Natural killer cell treated with Interleukin-12 subunit alpha and Interleukin-12 subunit beta and Interleukin-15 and Interleukin-18, amount 100 ng/mL, for 72 hours (primary cell): ENCODE data around the gene NAPSA. TPM values are rescaled to one million over a fixed set of nuclear protein-coding genes. Genes with fewer than 3 reads are reported as not detected.
"Not testable (repeated sequence)": the region's sequence is repeated elsewhere in the genome, so short reads cannot be mapped to it uniquely, and the experiment has no call there.

Source experiments
- ATAC-seq, 2 donors: fragments of 150-1000 bp; cut with Tn5 transposase in 1 of 2; sonication (Bioruptor Pico), chemical (Tn5 transposase) in 1 of 2; 2 replicates each; pipeline ENCODE4 v1.10.0; 2021
- DNase-seq: peaks from one replicate; pipeline ENCODE4 v3.0.0; 2022; ENCODE audit warnings: low spot score
- H3K27ac Mint-ChIP-seq, 2 donors: 1 replicate in 1 of 2; 2 replicates in 1 of 2; pipeline ENCODE4 v1.8.0; 2022; ENCODE audit warnings: mixed read lengths in 2 of 2, mild to moderate bottlenecking in 1 of 2, moderate library complexity in 1 of 2
- H3K27me3 Mint-ChIP-seq, 2 donors: 1 replicate in 1 of 2; 2 replicates in 1 of 2; pipeline ENCODE4 v1.8.0; 2022; ENCODE audit warnings: mixed read lengths in 2 of 2
- H3K36me3 Mint-ChIP-seq: one replicate; pipeline ENCODE4 v1.8.0; 2022; ENCODE audit warnings: mixed read lengths
- H3K4me1 Mint-ChIP-seq, 2 donors: 1 replicate in 1 of 2; 2 replicates in 1 of 2; pipeline ENCODE4 v1.8.0; 2022; ENCODE audit warnings: low read depth in 2 of 2, mixed read lengths in 2 of 2, mild to moderate bottlenecking in 1 of 2
- H3K4me3 Mint-ChIP-seq: one replicate; pipeline ENCODE4 v1.8.0; 2022; ENCODE audit warnings: mixed read lengths
- H3K9me3 Mint-ChIP-seq: 2 replicates; pipeline ENCODE4 v1.8.0; 2022; ENCODE audit warnings: mixed read lengths
- total RNA-seq, 2 donors: library from RNA; stranded (reverse); gene quantifications; one replicate each; pipeline ENCODE4 v1.2.3, GENCODE V29; 2022

Gene NAPSA
- total RNA-seq, 2 donors from 2014 or later = 2.4 to 12.4 TPM

DNA sequence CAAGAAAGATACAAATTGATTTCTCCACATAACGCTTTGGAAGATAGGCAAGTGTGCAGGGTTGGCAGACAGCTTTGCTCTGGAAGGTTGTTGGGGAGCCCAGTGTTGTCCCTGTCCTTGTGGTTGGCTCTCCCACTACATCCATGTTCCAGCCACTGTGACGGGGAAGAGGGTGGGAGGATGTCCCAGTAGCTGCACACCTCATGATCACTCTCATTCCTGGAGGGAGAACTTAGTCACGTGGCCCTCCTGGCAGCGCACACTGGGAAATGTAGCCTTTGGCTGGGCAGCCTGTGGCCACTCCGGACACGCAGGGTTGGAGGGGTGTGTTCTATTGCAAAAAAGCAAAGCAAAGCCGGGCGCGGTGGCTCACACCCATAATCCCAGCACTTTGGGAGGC, 28.6 kb upstream of the NAPSA start:
- Mint-ChIP-seq H3K4me3 (no peak overlapping the region), H3K27ac (no peak overlapping the region), H3K27me3 (no peaks in the 10 kb centered on the region), H3K9me3 (no peaks in the 10 kb centered on the region), H3K4me1 (peaks cover 3 to 9% of the 10 kb centered on the region in 2 donors), H3K36me3 (peaks cover 6% of the 10 kb centered on the region)
- ATAC-seq (no peak), DNase-seq (no peak)

DNA sequence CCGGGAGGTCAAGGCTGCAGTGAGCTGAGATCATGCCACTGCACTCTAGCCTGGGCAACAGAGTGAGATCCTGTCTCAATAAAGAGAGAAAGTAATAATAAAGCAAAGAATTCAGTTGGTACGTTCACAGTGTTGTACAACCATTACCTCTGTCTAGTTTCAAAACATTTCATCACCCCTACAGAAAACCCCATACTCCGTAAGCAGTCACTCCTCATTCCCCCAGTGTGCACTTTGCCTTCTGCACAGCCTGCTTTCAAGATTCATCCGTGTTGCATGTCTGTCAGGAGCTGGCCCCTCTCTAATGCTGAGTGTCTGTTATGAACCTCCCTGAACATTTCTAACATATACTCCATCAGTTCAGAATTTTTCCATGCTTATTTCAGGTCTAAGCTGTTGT, 28.1 kb upstream of the NAPSA start:
- ATAC-seq (no peak), DNase-seq (no peak)
- no peaks in the 10 kb centered on the region for H3K27me3 Mint-ChIP-seq
- peaks cover 6% of the 10 kb centered on the region for H3K36me3 Mint-ChIP-seq
- H3K4me3 Mint-ChIP-seq = no peak overlapping the region
- H3K27ac Mint-ChIP-seq = no peak overlapping the region
- H3K9me3 Mint-ChIP-seq = no peaks in the 10 kb centered on the region
- H3K4me1 Mint-ChIP-seq = peaks cover 3 to 9% of the 10 kb centered on the region in 2 donors

DNA sequence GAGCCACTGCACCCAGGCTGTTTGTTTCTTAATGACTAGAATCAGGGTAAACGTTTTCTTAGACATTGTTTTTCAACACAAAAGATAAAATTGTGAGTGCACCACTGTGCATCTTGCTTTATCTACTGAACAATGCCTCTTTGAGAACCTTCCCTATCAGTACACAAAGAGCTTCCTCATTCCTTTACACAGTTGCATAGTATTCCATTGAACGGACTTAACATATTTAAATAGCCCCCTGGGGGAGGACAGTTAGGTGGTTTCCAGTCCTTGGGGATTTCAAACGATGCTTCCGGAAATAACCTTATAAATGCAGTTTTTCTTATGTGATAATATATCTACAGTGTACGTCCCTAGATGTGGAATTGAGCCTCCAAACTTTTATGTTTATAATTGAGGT, 27.3 kb upstream of the NAPSA start:
- no peak for DNase-seq
- no peaks in the 10 kb centered on the region for H3K27me3 Mint-ChIP-seq
- ATAC-seq = no peak
- H3K9me3 Mint-ChIP-seq = no peaks in the 10 kb centered on the region
- H3K4me1 Mint-ChIP-seq = peaks cover 6 to 7% of the 10 kb centered on the region in 2 donors
- peaks cover 6% of the 10 kb centered on the region for H3K36me3 Mint-ChIP-seq
- H3K27ac Mint-ChIP-seq = no peak overlapping the region
- H3K4me3 Mint-ChIP-seq = no peak overlapping the region

DNA sequence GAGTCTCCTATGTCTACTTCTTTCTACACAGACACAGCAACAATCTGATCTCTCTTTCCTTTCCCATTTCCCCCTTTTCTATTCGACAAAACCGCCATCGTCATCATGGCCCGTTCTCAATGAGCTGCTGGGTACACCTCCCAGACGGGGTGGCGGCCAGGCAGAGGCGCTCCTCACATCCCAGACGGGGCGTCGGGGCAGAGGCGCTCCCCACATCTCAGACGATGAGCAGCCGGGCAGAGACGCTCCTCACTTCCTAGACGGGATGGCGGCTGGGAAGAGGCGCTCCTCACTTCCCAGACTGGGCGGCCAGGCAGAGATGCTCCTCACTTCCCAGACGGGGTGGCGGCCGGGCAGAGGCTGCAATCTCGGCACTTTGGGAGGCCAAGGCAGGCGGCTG, 25.5 kb upstream of the NAPSA start:
- H3K9me3 Mint-ChIP-seq, H3K4me3 Mint-ChIP-seq, H3K27ac Mint-ChIP-seq, ATAC-seq, H3K27me3 Mint-ChIP-seq, H3K36me3 Mint-ChIP-seq, DNase-seq: not testable (repeated sequence)
- H3K4me1 Mint-ChIP-seq = peaks cover 11% of the 10 kb centered on the region in 2 donors

DNA sequence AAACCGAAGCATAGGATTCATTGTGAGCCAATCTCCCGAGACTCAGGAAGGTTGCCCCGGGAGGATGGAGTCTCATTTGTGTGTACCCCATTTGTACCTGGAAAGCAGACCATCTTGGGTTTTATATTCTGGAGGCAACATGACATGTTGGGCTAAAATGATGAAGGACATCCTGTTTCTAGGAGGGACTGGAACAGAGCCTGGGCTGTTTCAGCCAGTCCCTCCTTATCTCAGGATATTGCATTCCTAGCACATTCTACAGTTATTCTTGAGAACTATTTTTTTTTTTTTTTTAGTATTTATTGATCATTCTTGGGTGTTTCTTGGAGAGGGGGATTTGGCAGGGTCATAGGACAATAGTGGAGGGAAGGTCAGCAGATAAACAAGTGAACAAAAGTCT, 24.9 kb upstream of the NAPSA start:
- not testable (repeated sequence) for H3K9me3 Mint-ChIP-seq, ATAC-seq, H3K27ac Mint-ChIP-seq, H3K36me3 Mint-ChIP-seq, H3K4me3 Mint-ChIP-seq, H3K27me3 Mint-ChIP-seq, DNase-seq
- peaks cover 14% of the 10 kb centered on the region in 2 donors for H3K4me1 Mint-ChIP-seq

DNA sequence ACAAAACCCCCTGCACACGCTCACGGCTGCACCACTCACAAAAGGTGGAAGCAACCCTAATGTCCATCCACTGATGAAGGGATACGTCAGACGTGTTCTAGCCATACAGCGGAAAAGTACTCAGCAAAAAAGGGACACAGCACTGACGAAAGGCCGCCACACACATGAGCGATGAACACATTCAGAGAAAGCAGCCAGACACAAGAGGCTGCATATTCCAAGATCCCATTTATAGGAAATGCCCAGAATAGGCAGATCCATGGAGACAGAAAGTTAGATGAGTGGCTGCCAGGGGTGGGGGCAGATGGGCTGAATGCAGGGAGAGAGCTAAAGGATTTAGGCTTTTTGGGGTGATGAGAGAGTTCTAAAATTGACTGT, 22.4 kb upstream of the NAPSA start:
- peak overlapping the region; percentile 69 for H3K4me3 Mint-ChIP-seq
- ATAC-seq (no peak), DNase-seq (no peak)
- H3K27me3 Mint-ChIP-seq = no peaks in the 10 kb centered on the region
- H3K36me3 Mint-ChIP-seq = peaks cover 7% of the 10 kb centered on the region
- H3K4me1 Mint-ChIP-seq = peaks cover 30 to 34% of the 10 kb centered on the region in 2 donors
- H3K27ac Mint-ChIP-seq = peak overlapping the region; percentile 34 to 50
- no peaks in the 10 kb centered on the region for H3K9me3 Mint-ChIP-seq

DNA sequence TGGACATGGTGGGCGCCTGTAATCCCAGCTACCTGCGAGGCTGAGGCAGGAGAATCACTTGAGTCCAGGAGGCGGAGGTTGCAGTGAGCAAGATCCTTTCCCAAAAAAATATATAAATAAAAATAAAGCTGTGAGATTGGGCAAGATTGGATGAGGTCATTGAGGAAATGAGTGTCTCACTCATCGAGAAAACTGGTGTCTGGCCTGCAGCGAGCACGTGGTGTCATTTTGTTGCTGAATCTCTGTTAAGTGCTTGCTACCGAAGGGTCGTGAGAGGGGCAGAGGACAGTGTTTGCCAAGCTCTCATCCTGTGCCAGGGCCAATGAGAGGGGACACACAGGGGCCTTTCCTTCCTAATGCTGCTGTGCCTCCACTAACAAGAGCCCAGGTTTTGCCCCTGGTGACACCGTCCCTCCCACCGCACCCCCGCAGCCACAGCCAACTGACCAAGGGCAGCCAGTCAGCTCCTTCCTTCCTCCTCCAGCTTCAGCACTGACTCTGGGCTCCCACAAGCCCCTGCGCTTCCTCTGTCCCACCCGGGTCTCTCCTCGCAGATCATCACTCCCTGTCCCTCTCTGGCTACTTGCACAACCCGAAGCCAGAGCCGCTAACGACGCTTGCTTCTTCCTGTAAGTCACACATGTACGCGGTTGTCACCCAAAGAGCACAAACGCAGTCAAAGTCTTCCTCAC, 21.9 kb upstream of the NAPSA start:
- peaks cover 7% of the 10 kb centered on the region for H3K36me3 Mint-ChIP-seq
- H3K4me3 Mint-ChIP-seq = peak overlapping the region; percentile 69
- peaks cover 30 to 34% of the 10 kb centered on the region in 2 donors for H3K4me1 Mint-ChIP-seq
- peak overlapping the region; percentile 34 to 50 for H3K27ac Mint-ChIP-seq
- H3K9me3 Mint-ChIP-seq = no peaks in the 10 kb centered on the region
- H3K27me3 Mint-ChIP-seq = no peaks in the 10 kb centered on the region
- no peak for DNase-seq
- no peak for ATAC-seq

DNA sequence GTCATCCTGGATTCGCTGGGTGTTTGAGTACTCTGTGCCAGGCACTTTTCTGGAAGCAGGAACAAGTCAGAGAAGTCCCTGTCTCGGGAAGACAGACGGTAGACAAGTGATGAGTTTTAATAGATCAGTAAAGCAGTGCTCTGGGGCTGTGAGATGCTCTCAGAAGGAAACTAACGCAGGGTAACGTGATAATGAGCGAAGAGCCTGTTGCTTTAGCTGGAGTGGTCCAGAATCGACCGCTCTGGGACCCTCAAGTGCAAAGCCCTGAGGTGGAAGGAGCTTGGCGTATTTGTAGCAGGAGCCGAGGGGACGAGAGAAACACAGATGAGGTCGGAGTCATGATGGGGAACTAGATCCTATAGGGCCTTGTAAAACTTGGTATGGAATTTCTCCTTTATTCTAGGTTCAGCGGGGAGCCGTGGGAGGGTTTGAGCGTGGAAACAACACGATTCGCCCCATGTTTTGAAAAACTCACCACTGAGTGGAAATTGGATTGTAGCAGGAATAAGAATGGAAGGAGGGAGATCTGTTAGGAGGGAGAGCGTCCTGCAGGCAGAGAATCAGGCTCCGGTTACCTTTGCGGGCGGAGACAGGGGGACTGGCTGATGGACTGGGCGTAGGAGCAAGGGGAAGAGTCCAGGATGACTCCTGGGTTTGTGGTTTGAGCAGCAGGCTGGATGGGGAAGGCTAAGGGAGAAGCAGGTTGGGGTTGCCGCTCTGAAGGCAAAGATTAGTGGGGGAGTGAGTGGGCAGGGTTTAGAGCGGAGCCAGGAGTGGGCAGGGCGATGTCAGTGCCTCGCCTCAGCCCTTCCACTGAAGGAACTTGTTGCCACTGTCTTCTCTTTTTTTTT, 19.5 kb upstream of the NAPSA start:
- DNase-seq = no peak
- no peaks in the 10 kb centered on the region for H3K27me3 Mint-ChIP-seq
- no peak for ATAC-seq
- H3K36me3 Mint-ChIP-seq = peaks cover 8% of the 10 kb centered on the region
- H3K27ac Mint-ChIP-seq = peak overlapping the region; percentile 76 to 87
- H3K4me1 Mint-ChIP-seq = peaks cover 32 to 34% of the 10 kb centered on the region in 2 donors
- H3K9me3 Mint-ChIP-seq = no peaks in the 10 kb centered on the region
- peak overlapping the region; percentile 90 for H3K4me3 Mint-ChIP-seq

DNA sequence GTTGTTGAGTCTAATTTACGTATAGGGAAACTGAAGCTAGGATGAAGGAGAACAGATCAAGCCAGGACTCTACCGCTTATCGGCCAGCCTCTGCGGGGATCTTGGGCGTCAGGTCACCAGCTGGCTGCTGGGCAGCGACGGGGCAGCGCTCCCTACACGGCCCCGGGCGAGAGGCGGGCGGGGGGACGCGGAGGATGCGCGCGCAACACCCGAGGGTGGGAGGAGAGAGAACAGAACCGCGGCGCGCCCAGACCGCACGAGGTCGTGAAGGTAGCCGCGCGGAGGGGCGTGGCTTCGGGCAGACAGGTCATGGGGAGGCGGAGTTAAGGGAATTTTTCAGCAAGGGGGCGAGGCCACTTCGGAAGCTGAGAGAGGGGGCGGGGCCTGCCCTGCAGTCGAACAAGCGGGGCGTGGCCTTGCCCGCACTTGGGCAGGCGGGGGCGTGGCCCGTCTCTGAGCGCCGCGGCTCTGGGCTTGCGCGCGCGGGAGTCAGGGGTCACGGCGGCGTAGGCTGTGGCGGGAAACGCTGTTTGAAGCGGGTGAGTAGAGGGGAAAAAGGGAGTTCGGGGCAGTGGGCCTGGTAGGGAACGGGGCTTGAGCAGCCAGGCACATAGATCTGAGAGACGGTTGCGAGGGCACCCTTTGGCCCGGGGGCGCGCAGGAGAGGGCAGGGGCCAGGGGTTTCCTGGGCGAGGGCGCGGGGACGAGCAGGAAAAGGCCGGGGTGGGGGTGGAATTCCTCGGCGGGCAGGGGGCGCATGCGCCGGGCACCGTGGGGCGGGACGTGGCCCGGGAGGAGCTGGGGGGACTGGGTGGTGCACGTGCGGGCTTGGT, 18.6 kb upstream of the NAPSA start, which contains the start of gene POLD1:
Gene POLD1 (plus strand): TSS at position 496 of the 833 bp plus-strand sequence. CDS start 14,505 bp downstream, outside the sequence.
- ATAC-seq = peak; percentile 94 to 95
- H3K4me1 Mint-ChIP-seq = peaks cover 35 to 39% of the 10 kb centered on the region in 2 donors
- H3K36me3 Mint-ChIP-seq = peaks cover 17% of the 10 kb centered on the region
- H3K27me3 Mint-ChIP-seq = no peaks in the 10 kb centered on the region
- no peaks in the 10 kb centered on the region for H3K9me3 Mint-ChIP-seq
- H3K4me3 Mint-ChIP-seq = peak within 1 kb of the TSS; percentile 90
- peak within 1 kb of the TSS; percentile 76 to 87 for H3K27ac Mint-ChIP-seq
- DNase-seq = peak; percentile 99

DNA sequence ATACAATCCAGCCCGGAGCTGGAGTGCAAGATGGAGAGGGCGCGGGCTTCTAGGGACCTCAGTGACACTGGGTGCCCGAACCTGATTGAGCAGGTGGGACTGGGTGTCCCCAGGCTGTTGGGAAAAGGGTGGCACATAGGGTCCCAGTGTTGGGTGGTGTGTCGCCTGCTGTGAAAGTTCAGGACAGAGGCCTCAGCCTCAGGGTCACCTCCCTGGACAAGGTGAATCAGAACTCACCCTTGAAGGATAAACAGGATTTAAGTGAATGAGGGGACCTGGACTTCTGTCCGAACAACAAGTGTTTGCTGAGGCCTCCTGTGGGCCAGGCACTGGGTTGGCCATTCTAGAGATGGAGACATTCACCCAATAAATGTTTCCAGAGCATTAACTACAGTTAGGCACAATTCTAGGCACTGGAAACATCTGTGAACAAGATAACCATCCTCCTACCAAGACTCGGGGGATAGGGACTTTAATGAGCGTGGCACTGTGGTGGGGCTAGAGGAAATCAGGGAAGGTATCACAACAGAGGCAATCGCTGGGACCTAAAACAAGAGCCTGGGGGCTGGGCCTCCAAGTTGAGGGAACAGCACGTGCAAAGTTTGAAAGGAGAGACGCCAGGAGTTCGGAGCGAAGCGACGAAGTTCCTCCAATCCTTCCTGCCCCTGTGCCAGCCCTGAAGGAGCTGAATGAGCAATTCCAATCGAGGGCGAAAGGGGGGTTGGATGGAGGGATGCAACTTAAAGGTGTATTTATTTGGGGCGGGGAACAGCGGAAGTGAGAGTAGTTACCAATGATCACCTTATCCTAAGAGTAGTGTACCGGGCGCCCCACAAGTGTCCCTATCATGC, 17.8 kb upstream of the NAPSA start:
- H3K36me3 Mint-ChIP-seq = peaks cover 19% of the 10 kb centered on the region
- DNase-seq = no peak
- H3K9me3 Mint-ChIP-seq = no peaks in the 10 kb centered on the region
- peak overlapping the region; percentile 76 to 87 for H3K27ac Mint-ChIP-seq
- H3K4me1 Mint-ChIP-seq = peaks cover 38 to 41% of the 10 kb centered on the region in 2 donors
- no peak for ATAC-seq
- peak overlapping the region; percentile 90 for H3K4me3 Mint-ChIP-seq
- H3K27me3 Mint-ChIP-seq = no peaks in the 10 kb centered on the region

DNA sequence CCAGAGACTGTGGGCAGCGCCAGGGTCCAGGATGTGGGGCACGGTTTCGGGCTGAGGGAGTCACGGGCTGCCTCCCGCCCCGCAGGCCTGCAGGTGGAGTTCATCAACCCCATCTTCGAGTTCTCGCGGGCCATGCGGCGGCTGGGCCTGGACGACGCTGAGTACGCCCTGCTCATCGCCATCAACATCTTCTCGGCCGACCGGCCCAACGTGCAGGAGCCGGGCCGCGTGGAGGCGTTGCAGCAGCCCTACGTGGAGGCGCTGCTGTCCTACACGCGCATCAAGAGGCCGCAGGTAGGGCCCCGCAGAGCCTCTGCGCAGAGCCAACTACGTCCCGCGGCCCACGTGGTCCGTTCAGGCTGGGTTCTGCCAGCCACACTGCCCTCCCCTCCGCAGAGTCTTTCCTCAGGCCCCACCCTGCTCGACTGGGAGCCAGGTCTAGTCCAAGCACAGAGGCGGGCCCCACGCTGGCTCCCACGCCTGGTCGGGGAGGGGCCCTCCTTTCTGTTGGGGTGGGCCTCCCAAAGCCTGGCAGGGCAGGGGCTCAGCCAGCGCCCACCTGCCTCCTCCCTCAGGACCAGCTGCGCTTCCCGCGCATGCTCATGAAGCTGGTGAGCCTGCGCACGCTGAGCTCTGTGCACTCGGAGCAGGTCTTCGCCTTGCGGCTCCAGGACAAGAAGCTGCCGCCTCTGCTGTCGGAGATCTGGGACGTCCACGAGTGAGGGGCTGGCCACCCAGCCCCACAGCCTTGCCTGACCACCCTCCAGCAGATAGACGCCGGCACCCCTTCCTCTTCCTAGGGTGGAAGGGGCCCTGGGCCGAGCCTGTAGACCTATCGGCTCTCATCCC, 16.7 kb upstream of the NAPSA start:
- peaks cover 37 to 38% of the 10 kb centered on the region in 2 donors for H3K4me1 Mint-ChIP-seq
- H3K27ac Mint-ChIP-seq = no peak overlapping the region
- ATAC-seq (no peak), DNase-seq (no peak)
- no peak overlapping the region for H3K4me3 Mint-ChIP-seq
- H3K9me3 Mint-ChIP-seq = no peaks in the 10 kb centered on the region
- peaks cover 19% of the 10 kb centered on the region for H3K36me3 Mint-ChIP-seq
- H3K27me3 Mint-ChIP-seq = no peaks in the 10 kb centered on the region

DNA sequence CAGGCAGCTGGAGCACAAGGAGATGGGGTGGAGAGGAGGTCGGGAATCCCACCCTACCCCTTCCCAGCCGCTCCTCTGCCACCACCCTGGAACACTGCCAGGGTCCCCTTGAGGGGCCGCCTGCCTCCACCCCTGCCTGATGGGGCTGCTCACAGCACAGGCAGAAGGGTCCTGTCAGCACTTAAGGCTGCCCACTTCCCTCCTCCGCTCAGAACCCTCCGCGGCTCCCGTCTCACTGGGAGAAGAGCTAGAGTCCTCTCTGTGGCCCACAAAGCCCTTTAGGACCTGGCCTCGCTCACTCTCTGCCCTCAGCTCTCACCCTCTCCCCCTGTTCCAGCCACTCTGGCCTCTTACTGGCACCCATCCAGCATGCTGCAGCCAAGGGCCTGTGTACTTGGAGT, 15.3 kb upstream of the NAPSA start:
- H3K9me3 Mint-ChIP-seq = no peaks in the 10 kb centered on the region
- ATAC-seq (no peak), DNase-seq (no peak)
- peaks cover 42 to 45% of the 10 kb centered on the region in 2 donors for H3K4me1 Mint-ChIP-seq
- peaks cover 19% of the 10 kb centered on the region for H3K36me3 Mint-ChIP-seq
- no peak overlapping the region for H3K4me3 Mint-ChIP-seq
- no peak overlapping the region for H3K27ac Mint-ChIP-seq
- no peaks in the 10 kb centered on the region for H3K27me3 Mint-ChIP-seq
